HL-60 (cell line): ENCODE results near the gene ASPSCR1.

Source experiments
- CTCF ChIP-seq: IDR thresholded peaks from one replicate; pipeline ENCODE4 v1.5.1; 2011; ENCODE audit warnings: low read length, control low read depth, inconsistent platforms; ENCODE audit not compliant: insufficient read depth
- POLR2AphosphoS5 ChIP-seq: IDR thresholded peaks from 2 replicates; pipeline ENCODE4 v1.6.1; 2012; ENCODE audit warnings: low read depth
- TF ChIP-seq, protein P1 (sequence below): IDR thresholded peaks from 2 replicates; pipeline ENCODE4 v1.6.1; 2012; ENCODE audit warnings: low read depth; ENCODE audit not compliant: insufficient replicate concordance

DNA sequence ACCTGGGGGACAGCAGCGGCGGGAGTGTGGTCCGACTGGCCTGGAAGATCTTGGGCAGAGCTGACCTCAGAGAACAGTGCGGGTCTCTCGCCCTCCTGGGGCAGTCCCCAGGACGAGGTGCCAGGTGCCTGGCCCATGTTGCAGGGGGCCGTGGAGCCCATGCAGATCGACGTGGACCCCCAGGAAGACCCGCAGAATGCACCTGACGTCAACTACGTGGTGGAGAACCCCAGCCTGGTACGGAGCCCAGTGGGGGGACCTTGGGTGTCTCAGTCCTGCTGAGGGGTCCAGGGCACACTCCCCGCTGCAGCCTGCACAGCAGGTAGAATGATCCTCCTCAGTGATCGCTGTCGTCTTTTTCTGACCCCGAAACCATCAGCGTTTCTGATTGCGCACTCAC, 75.7 kb downstream of the ASPSCR1 start:
- no peak for TF ChIP-seq CTCF
- no peak for TF ChIP-seq POLR2AphosphoS5
- TF ChIP-seq, protein P1, sequence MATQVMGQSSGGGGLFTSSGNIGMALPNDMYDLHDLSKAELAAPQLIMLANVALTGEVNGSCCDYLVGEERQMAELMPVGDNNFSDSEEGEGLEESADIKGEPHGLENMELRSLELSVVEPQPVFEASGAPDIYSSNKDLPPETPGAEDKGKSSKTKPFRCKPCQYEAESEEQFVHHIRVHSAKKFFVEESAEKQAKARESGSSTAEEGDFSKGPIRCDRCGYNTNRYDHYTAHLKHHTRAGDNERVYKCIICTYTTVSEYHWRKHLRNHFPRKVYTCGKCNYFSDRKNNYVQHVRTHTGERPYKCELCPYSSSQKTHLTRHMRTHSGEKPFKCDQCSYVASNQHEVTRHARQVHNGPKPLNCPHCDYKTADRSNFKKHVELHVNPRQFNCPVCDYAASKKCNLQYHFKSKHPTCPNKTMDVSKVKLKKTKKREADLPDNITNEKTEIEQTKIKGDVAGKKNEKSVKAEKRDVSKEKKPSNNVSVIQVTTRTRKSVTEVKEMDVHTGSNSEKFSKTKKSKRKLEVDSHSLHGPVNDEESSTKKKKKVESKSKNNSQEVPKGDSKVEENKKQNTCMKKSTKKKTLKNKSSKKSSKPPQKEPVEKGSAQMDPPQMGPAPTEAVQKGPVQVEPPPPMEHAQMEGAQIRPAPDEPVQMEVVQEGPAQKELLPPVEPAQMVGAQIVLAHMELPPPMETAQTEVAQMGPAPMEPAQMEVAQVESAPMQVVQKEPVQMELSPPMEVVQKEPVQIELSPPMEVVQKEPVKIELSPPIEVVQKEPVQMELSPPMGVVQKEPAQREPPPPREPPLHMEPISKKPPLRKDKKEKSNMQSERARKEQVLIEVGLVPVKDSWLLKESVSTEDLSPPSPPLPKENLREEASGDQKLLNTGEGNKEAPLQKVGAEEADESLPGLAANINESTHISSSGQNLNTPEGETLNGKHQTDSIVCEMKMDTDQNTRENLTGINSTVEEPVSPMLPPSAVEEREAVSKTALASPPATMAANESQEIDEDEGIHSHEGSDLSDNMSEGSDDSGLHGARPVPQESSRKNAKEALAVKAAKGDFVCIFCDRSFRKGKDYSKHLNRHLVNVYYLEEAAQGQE: no peak
